Nephron progenitor cell (in vitro differentiated cells): Measurements from ENCODE around the gene PTPN18.

ENCODE experiments used
- DNase-seq: peaks from one replicate; pipeline ENCODE4 v3.0.0; 2021
- H3K27ac Mint-ChIP-seq: 2 replicates; pipeline ENCODE4 v1.8.0; 2021; ENCODE audit warnings: mild to moderate bottlenecking, moderate library complexity, mixed read lengths
- H3K27me3 Mint-ChIP-seq: 2 replicates; pipeline ENCODE4 v1.8.0; 2021; ENCODE audit warnings: mild to moderate bottlenecking, low read depth, mixed read lengths; ENCODE audit not compliant: poor library complexity
- H3K36me3 Mint-ChIP-seq: 2 replicates; pipeline ENCODE4 v1.8.0; 2021; ENCODE audit warnings: low read depth, mixed read lengths
- H3K4me1 Mint-ChIP-seq: 2 replicates; pipeline ENCODE4 v1.8.0; 2021; ENCODE audit warnings: mixed read lengths
- H3K4me3 Mint-ChIP-seq: 2 replicates; pipeline ENCODE4 v1.8.0; 2021; ENCODE audit warnings: mild to moderate bottlenecking, moderate library complexity, mixed read lengths
- H3K9me3 Mint-ChIP-seq: 2 replicates; pipeline ENCODE4 v1.8.0; 2021; ENCODE audit warnings: mild to moderate bottlenecking, moderate library complexity, mixed read lengths
- TF ChIP-seq, protein P1 (sequence below): fragments of 200-600 bp; sonication (generic); IDR thresholded peaks from 2 replicates; pipeline ENCODE4 v1.5.0; 2021; ENCODE audit warnings: antibody characterized with exemption

The PTPN18 gene

GRCh38 chr2:130355578-130356431 lies at the start of gene PTPN18:
TSS of gene PTPN18 (plus strand) at chr2:130356056. CDS start at chr2:130356108, 52 bp downstream.
- H3K4me1 Mint-ChIP-seq, result peaks cover 36% of the 10 kb centered on the region
- H3K27me3 Mint-ChIP-seq, result peaks cover 27% of the 10 kb centered on the region
- H3K36me3 Mint-ChIP-seq, result peaks cover under 1% of the 10 kb centered on the region
- peaks cover 11% of the 10 kb centered on the region for H3K9me3 Mint-ChIP-seq
- peak within 1 kb of the TSS; percentile 81 for H3K4me3 Mint-ChIP-seq
- TF ChIP-seq, protein P1, sequence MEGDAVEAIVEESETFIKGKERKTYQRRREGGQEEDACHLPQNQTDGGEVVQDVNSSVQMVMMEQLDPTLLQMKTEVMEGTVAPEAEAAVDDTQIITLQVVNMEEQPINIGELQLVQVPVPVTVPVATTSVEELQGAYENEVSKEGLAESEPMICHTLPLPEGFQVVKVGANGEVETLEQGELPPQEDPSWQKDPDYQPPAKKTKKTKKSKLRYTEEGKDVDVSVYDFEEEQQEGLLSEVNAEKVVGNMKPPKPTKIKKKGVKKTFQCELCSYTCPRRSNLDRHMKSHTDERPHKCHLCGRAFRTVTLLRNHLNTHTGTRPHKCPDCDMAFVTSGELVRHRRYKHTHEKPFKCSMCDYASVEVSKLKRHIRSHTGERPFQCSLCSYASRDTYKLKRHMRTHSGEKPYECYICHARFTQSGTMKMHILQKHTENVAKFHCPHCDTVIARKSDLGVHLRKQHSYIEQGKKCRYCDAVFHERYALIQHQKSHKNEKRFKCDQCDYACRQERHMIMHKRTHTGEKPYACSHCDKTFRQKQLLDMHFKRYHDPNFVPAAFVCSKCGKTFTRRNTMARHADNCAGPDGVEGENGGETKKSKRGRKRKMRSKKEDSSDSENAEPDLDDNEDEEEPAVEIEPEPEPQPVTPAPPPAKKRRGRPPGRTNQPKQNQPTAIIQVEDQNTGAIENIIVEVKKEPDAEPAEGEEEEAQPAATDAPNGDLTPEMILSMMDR, result peak; percentile 33
- no peak within 1 kb of the TSS for H3K27ac Mint-ChIP-seq
- peak; percentile 89 for DNase-seq

GRCh38 chr2:130307850-130308249 lies 48.0 kb upstream of the PTPN18 start:
- Mint-ChIP-seq H3K36me3 (no peaks in the 10 kb centered on the region), H3K4me1 (no peaks in the 10 kb centered on the region), H3K27ac (no peak overlapping the region), H3K9me3 (no peaks in the 10 kb centered on the region), H3K4me3 (no peak overlapping the region), H3K27me3 (peaks cover 21% of the 10 kb centered on the region)
- TF ChIP-seq, protein P1, result no peak
- DNase-seq, result no peak

DNA sequence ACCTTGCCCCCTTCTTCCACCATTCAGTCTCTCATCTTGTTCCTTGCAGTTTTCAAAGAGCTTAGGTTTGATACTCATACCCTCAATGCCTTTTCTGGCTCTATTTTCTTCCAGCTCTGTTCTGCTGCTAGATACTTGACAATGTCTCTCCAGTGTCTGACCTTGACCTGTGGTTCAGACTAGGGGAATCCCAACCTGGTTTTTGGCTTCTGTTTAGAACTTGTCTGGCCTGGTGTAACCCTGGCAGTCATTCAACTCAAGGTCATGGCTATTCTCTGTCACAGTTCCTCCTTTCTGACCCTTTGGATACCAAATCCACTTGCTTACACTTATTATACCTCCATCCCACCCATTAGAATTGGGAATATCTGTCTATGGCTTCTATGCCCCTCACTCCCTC lies 45.0 kb upstream of the PTPN18 start:
- peaks cover 7% of the 10 kb centered on the region for H3K4me1 Mint-ChIP-seq
- DNase-seq, result no peak
- H3K4me3 Mint-ChIP-seq, result no peak overlapping the region
- H3K36me3 Mint-ChIP-seq, result no peaks in the 10 kb centered on the region
- no peak overlapping the region for H3K27ac Mint-ChIP-seq
- peaks cover 20% of the 10 kb centered on the region for H3K27me3 Mint-ChIP-seq
- TF ChIP-seq, protein P1, result no peak
- H3K9me3 Mint-ChIP-seq, result no peaks in the 10 kb centered on the region

- no peaks in the 10 kb centered on the region for H3K9me3 Mint-ChIP-seq
- H3K36me3 Mint-ChIP-seq, result no peaks in the 10 kb centered on the region
- DNase-seq, result no peak
- no peak overlapping the region for H3K4me3 Mint-ChIP-seq
- no peak overlapping the region for H3K27ac Mint-ChIP-seq
- TF ChIP-seq, protein P1, result no peak
- peaks cover 7% of the 10 kb centered on the region for H3K4me1 Mint-ChIP-seq
- peaks cover 4% of the 10 kb centered on the region for H3K27me3 Mint-ChIP-seq
Observed at GRCh38 chr2:130313812-130314334, 42.0 kb upstream of the PTPN18 start.

GRCh38 chr2:130314377-130314776 lies 41.5 kb upstream of the PTPN18 start:
- Mint-ChIP-seq H3K4me1 (peaks cover 7% of the 10 kb centered on the region), H3K27me3 (peaks cover 4% of the 10 kb centered on the region), H3K9me3 (no peaks in the 10 kb centered on the region), H3K4me3 (no peak overlapping the region), H3K27ac (no peak overlapping the region), H3K36me3 (no peaks in the 10 kb centered on the region)
- no peak for DNase-seq
- TF ChIP-seq, protein P1, result no peak

GRCh38 chr2:130316596-130316995 lies 39.3 kb upstream of the PTPN18 start:
- H3K9me3 Mint-ChIP-seq, result no peaks in the 10 kb centered on the region
- no peak overlapping the region for H3K4me3 Mint-ChIP-seq
- TF ChIP-seq, protein P1, result no peak
- no peak for DNase-seq
- H3K36me3 Mint-ChIP-seq, result no peaks in the 10 kb centered on the region
- H3K4me1 Mint-ChIP-seq, result peaks cover 7% of the 10 kb centered on the region
- H3K27me3 Mint-ChIP-seq, result peaks cover 10% of the 10 kb centered on the region
- no peak overlapping the region for H3K27ac Mint-ChIP-seq
